CD4-positive, alpha-beta T cell treated with Interleukin-6 for 4 hours (primary cell): ENCODE results near the gene CACNA1C.
A peak's percentile ranks its signal among the peaks of the same experiment; 100 is the strongest.
"Not testable (repeated sequence)": the region's sequence is repeated elsewhere in the genome, so short reads cannot be mapped to it uniquely, and the experiment has no call there.

Experiments
- DNase-seq: peaks from one replicate; pipeline ENCODE4 v3.0.0-alpha.2; 2020; ENCODE audit warnings: mixed read lengths

Gene CACNA1C

GRCh38 chr12:2685620-2686279, 633.0 kb downstream of the CACNA1C start:
- DNase-seq: not testable (repeated sequence)

GRCh38 chr12:2686280-2686646, 633.5 kb downstream of the CACNA1C start:
- DNase-seq: no peak

- DNase-seq: no peak
These were observed 634.3 kb downstream of the CACNA1C start for GRCh38 chr12:2687058-2687457.

- DNase-seq: no peak
These were observed 634.9 kb downstream of the CACNA1C start for GRCh38 chr12:2687726-2688125.

GRCh38 chr12:2688381-2688931, 635.7 kb downstream of the CACNA1C start:
- DNase-seq: no peak

GRCh38 chr12:2689393-2689792, 636.6 kb downstream of the CACNA1C start:
- no peak for DNase-seq

- no peak for DNase-seq
These were observed 637.1 kb downstream of the CACNA1C start for GRCh38 chr12:2689879-2690278.

GRCh38 chr12:2690348-2691005, 637.7 kb downstream of the CACNA1C start:
- DNase-seq: no peak

- DNase-seq: peak; percentile 68
These were observed 638.2 kb downstream of the CACNA1C start for GRCh38 chr12:2691006-2691344.

GRCh38 chr12:2691345-2692071, 638.7 kb downstream of the CACNA1C start:
- DNase-seq: peak; percentile 68

GRCh38 chr12:2692080-2692479, 639.3 kb downstream of the CACNA1C start:
- peak; percentile 54 for DNase-seq

GRCh38 chr12:2693244-2693860, 640.6 kb downstream of the CACNA1C start:
- peak; percentile 31 for DNase-seq

- DNase-seq: no peak
These were observed 641.3 kb downstream of the CACNA1C start for GRCh38 chr12:2693980-2694610.

- DNase-seq: no peak
These were observed 643.3 kb downstream of the CACNA1C start for GRCh38 chr12:2696136-2696535.

GRCh38 chr12:2697057-2697800, 644.4 kb downstream of the CACNA1C start:
- no peak for DNase-seq

GRCh38 chr12:2698566-2698965, 645.8 kb downstream of the CACNA1C start:
- DNase-seq: no peak

GRCh38 chr12:2710701-2711100, 657.9 kb downstream of the CACNA1C start:
- no peak for DNase-seq

GRCh38 chr12:2719392-2719791, 666.6 kb downstream of the CACNA1C start:
- no peak for DNase-seq

GRCh38 chr12:2722806-2723205, 670.0 kb downstream of the CACNA1C start:
- no peak for DNase-seq

GRCh38 chr12:2732290-2732689, 679.5 kb downstream of the CACNA1C start:
- no peak for DNase-seq

GRCh38 chr12:2733493-2734355, 680.9 kb downstream of the CACNA1C start:
- DNase-seq: no peak
